Measurements from ENCODE around the gene DZIP3.
A peak's percentile ranks its signal among the peaks of the same experiment; 100 is the strongest.

Gene DZIP3

DNA sequence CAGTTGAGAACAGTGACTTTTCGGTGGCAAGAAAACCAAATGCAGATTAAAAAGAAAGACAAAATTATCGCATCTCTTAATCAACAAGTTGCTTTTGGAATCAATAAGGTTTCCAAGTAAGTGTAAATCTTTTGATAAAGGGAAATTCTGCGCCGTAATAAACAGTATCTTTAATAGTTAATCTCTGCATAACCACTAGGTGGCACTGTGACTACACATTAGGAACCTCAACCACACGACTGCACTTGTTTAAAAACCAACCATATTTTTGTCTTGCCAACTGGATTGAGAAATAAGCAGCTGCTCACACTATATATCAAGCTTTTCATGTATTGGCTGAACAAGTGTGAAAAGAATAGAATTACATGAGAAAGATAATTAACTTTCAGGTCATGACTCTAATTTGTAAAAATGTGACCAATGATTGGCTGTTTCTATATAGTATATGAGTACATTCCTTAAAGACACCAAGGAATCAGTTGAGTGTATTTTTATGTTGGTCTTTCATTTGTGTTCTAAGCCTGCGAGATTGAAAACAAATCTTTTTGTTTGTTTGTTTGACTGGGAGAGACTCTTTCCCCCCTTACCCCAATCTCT is 72.7 kb downstream of the DZIP3 start:
- no peak overlapping the region for H4K91ac ChIP-seq (ENCODE audit: low read length)
- H3K27ac ChIP-seq (ENCODE audit: low read length, poor library complexity, severe bottlenecking) = no peak overlapping the region
- no peak overlapping the region for H3K23ac ChIP-seq (ENCODE audit: low read length in 2 of 2)
- H2BK5ac ChIP-seq (ENCODE audit: low read depth, low read length, poor library complexity, severe bottlenecking) = no peak overlapping the region
- H3K4me3 ChIP-seq (ENCODE audit: insufficient read depth in 1 of 2, low read depth in 1 of 2, low read length in 2 of 2) = peak overlapping the region in 1 of 2 experiments; percentile 5
- H3K4me2 ChIP-seq (ENCODE audit: low read length, poor library complexity, severe bottlenecking) = no peak overlapping the region
- peaks cover 0 to 5% of the 10 kb centered on the region in 2 experiments for H3K36me3 ChIP-seq (ENCODE audit: control insufficient read depth in 1 of 2, insufficient read depth in 2 of 2, low read depth in 1 of 2, low read length in 2 of 2)
- H3K14ac ChIP-seq (ENCODE audit: low read length in 2 of 2) = no peak overlapping the region
- H2BK15ac ChIP-seq (ENCODE audit: low read depth, poor library complexity, severe bottlenecking) = no peak overlapping the region
- H3K18ac ChIP-seq (ENCODE audit: low read depth in 1 of 2, low read length in 2 of 2) = no peak overlapping the region
- no peaks in the 10 kb centered on the region for H3K79me1 ChIP-seq (replicated peaks; ENCODE audit: low read length, poor library complexity, severe bottlenecking)
- no peaks in the 10 kb centered on the region for H3K27me3 ChIP-seq (ENCODE audit: control insufficient read depth in 1 of 2, insufficient read depth in 1 of 2, low read length in 2 of 2)
- WGBS = 16% methylated on average over 3 of the region's 6 CpGs
- no peak overlapping the region for H2AFZ ChIP-seq (ENCODE audit: low read depth, low read length)
- no peak overlapping the region for H2AK5ac ChIP-seq (ENCODE audit: low read length, severe bottlenecking)
- no peak overlapping the region for H4K8ac ChIP-seq (ENCODE audit: low read length)
- no peaks in the 10 kb centered on the region for H3K4me1 ChIP-seq (ENCODE audit: control insufficient read depth, insufficient read depth, low read depth, low read length)
- H3K4ac ChIP-seq (ENCODE audit: low read depth in 1 of 2, low read length in 2 of 2) = no peak overlapping the region
- no peak overlapping the region for H2BK120ac ChIP-seq (ENCODE audit: low read depth, low read length)
- peak overlapping the region; percentile 68 for H3K9ac ChIP-seq (ENCODE audit: low read length)
- no peaks in the 10 kb centered on the region for H3K9me3 ChIP-seq (ENCODE audit: control insufficient read depth, low read length)
- peak; percentile 68 for DNase-seq
- no peak overlapping the region for H2BK12ac ChIP-seq (ENCODE audit: low read length in 2 of 2)

DNA sequence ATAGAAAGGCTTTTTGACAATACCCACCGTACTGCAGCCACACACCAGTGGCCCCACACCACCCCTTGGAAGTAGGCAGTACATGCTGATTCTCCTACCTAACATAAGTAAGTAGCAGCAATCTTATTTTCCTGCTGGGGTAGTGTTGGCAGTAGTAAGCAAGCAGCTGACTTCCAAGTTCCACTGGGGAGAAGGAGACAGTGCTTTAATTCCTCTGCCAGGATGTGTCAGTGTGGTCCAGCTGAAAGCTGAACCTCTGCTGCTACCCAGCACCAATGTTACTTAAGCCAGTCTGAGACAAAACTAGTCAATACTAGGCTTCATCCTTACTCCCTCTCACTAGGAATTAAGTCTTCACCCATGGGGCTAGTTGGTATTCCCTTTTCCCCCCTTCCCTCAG is 74.7 kb downstream of the DZIP3 start:
- Histone ChIP-seq H2BK15ac (ENCODE audit: low read depth, poor library complexity, severe bottlenecking) (no peak overlapping the region), H3K23ac (ENCODE audit: low read length in 2 of 2) (no peak overlapping the region), H3K9me3 (ENCODE audit: control insufficient read depth, low read length) (no peaks in the 10 kb centered on the region), H3K14ac (ENCODE audit: low read length in 2 of 2) (no peak overlapping the region), H2BK12ac (ENCODE audit: low read length in 2 of 2) (no peak overlapping the region), H2AK5ac (ENCODE audit: low read length, severe bottlenecking) (no peak overlapping the region), H3K4me2 (ENCODE audit: low read length, poor library complexity, severe bottlenecking) (no peak overlapping the region), H3K4me3 (ENCODE audit: insufficient read depth in 1 of 2, low read depth in 1 of 2, low read length in 2 of 2) (no peak overlapping the region), H3K27me3 (ENCODE audit: control insufficient read depth in 1 of 2, insufficient read depth in 1 of 2, low read length in 2 of 2) (no peaks in the 10 kb centered on the region), H3K36me3 (ENCODE audit: control insufficient read depth in 1 of 2, insufficient read depth in 2 of 2, low read depth in 1 of 2, low read length in 2 of 2) (peaks cover 0 to 5% of the 10 kb centered on the region in 2 experiments), H3K9ac (ENCODE audit: low read length) (no peak overlapping the region), H3K79me1 (replicated peaks; ENCODE audit: low read length, poor library complexity, severe bottlenecking) (no peaks in the 10 kb centered on the region), H2BK120ac (ENCODE audit: low read depth, low read length) (no peak overlapping the region), H3K4ac (ENCODE audit: low read depth in 1 of 2, low read length in 2 of 2) (no peak overlapping the region), H2AFZ (ENCODE audit: low read depth, low read length) (no peak overlapping the region), H3K27ac (ENCODE audit: low read length, poor library complexity, severe bottlenecking) (no peak overlapping the region), H4K91ac (ENCODE audit: low read length) (no peak overlapping the region), H3K18ac (ENCODE audit: low read depth in 1 of 2, low read length in 2 of 2) (no peak overlapping the region), H4K8ac (ENCODE audit: low read length) (no peak overlapping the region), H3K4me1 (ENCODE audit: control insufficient read depth, insufficient read depth, low read depth, low read length) (no peaks in the 10 kb centered on the region), H2BK5ac (ENCODE audit: low read depth, low read length, poor library complexity, severe bottlenecking) (no peak overlapping the region)
- no peak for DNase-seq
- WGBS = no CpG with 5 or more reads among the region's 1 CpG

DNA sequence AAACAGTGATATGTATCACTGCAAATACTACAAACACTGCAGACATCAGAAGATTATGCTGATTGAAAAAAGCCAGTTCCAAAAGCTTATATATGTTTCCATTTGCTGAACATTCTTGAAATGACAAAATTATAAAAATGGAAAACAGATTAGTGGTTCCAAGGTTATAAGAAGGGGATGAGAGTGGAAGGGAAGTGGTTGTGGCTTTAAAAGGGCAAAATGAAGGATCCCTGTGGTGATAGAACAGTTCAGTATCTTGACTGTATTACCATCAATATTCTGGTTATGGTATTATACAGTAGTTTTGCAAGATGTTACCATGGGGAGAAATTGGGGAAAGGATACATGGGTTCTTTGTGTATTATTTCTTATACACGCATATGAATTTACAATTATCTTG is 77.8 kb downstream of the DZIP3 start:
- H4K91ac ChIP-seq (ENCODE audit: low read length) = no peak overlapping the region
- H2BK120ac ChIP-seq (ENCODE audit: low read depth, low read length) = no peak overlapping the region
- no peak overlapping the region for H2AFZ ChIP-seq (ENCODE audit: low read depth, low read length)

DNA sequence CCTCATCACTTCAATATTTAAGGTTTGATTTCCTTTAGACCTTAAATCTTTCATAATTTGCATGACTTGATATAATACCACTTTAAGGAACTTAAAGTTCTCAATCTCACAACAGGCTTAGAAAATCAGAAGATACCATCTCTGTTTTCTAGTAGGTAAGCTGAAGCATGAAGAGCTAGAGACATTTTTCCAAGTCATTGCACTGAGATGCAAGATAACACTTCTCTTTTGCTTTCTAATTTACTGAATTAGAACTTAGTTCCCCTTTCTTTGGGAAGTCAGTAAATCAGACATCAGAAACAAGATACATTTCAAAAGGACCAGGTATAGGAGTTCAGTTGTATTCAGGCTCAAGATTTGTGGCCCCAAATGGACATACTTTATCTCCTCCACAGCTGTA is 79.7 kb downstream of the DZIP3 start:
- H2BK15ac ChIP-seq (ENCODE audit: low read depth, poor library complexity, severe bottlenecking) = no peak overlapping the region
- H3K4me3 ChIP-seq (ENCODE audit: insufficient read depth in 1 of 2, low read depth in 1 of 2, low read length in 2 of 2) = no peak overlapping the region
- H2BK12ac ChIP-seq (ENCODE audit: low read length in 2 of 2) = no peak overlapping the region
- no peak overlapping the region for H3K27ac ChIP-seq (ENCODE audit: low read length, poor library complexity, severe bottlenecking)
- no peak overlapping the region for H3K23ac ChIP-seq (ENCODE audit: low read length in 2 of 2)
- no peak overlapping the region for H2AK5ac ChIP-seq (ENCODE audit: low read length, severe bottlenecking)
- H4K91ac ChIP-seq (ENCODE audit: low read length) = no peak overlapping the region
- no peak overlapping the region for H2BK5ac ChIP-seq (ENCODE audit: low read depth, low read length, poor library complexity, severe bottlenecking)
- no peak overlapping the region for H2BK120ac ChIP-seq (ENCODE audit: low read depth, low read length)
- H3K4ac ChIP-seq (ENCODE audit: low read depth in 1 of 2, low read length in 2 of 2) = no peak overlapping the region
- no peaks in the 10 kb centered on the region for H3K79me1 ChIP-seq (replicated peaks; ENCODE audit: low read length, poor library complexity, severe bottlenecking)
- H4K8ac ChIP-seq (ENCODE audit: low read length) = no peak overlapping the region
- H3K14ac ChIP-seq (ENCODE audit: low read length in 2 of 2) = no peak overlapping the region
- no peak overlapping the region for H3K9ac ChIP-seq (ENCODE audit: low read length)
- H3K4me2 ChIP-seq (ENCODE audit: low read length, poor library complexity, severe bottlenecking) = no peak overlapping the region
- no peaks in the 10 kb centered on the region for H3K9me3 ChIP-seq (ENCODE audit: control insufficient read depth, low read length)
- H3K4me1 ChIP-seq (ENCODE audit: control insufficient read depth, insufficient read depth, low read depth, low read length) = no peaks in the 10 kb centered on the region
- peaks cover 3 to 7% of the 10 kb centered on the region in 2 experiments for H3K36me3 ChIP-seq (ENCODE audit: control insufficient read depth in 1 of 2, insufficient read depth in 2 of 2, low read depth in 1 of 2, low read length in 2 of 2)
- no peak for DNase-seq
- no peak overlapping the region for H3K18ac ChIP-seq (ENCODE audit: low read depth in 1 of 2, low read length in 2 of 2)
- H3K27me3 ChIP-seq (ENCODE audit: control insufficient read depth in 1 of 2, insufficient read depth in 1 of 2, low read length in 2 of 2) = no peaks in the 10 kb centered on the region
- no peak overlapping the region for H2AFZ ChIP-seq (ENCODE audit: low read depth, low read length)

More for the DNA sequence above, 77.8 kb downstream of the DZIP3 start:
- Histone ChIP-seq H2AK5ac (ENCODE audit: low read length, severe bottlenecking) (no peak overlapping the region), H3K18ac (ENCODE audit: low read depth in 1 of 2, low read length in 2 of 2) (no peak overlapping the region), H3K4me2 (ENCODE audit: low read length, poor library complexity, severe bottlenecking) (no peak overlapping the region), H3K4ac (ENCODE audit: low read depth in 1 of 2, low read length in 2 of 2) (no peak overlapping the region), H3K9me3 (ENCODE audit: control insufficient read depth, low read length) (no peaks in the 10 kb centered on the region), H3K4me3 (ENCODE audit: insufficient read depth in 1 of 2, low read depth in 1 of 2, low read length in 2 of 2) (no peak overlapping the region), H3K36me3 (ENCODE audit: control insufficient read depth in 1 of 2, insufficient read depth in 2 of 2, low read depth in 1 of 2, low read length in 2 of 2) (peaks cover 5 to 7% of the 10 kb centered on the region in 2 experiments), H2BK12ac (ENCODE audit: low read length in 2 of 2) (no peak overlapping the region), H3K23ac (ENCODE audit: low read length in 2 of 2) (no peak overlapping the region), H3K27me3 (ENCODE audit: control insufficient read depth in 1 of 2, insufficient read depth in 1 of 2, low read length in 2 of 2) (no peaks in the 10 kb centered on the region), H3K4me1 (ENCODE audit: control insufficient read depth, insufficient read depth, low read depth, low read length) (no peaks in the 10 kb centered on the region), H3K14ac (ENCODE audit: low read length in 2 of 2) (no peak overlapping the region), H2BK5ac (ENCODE audit: low read depth, low read length, poor library complexity, severe bottlenecking) (no peak overlapping the region), H2BK15ac (ENCODE audit: low read depth, poor library complexity, severe bottlenecking) (no peak overlapping the region), H3K79me1 (replicated peaks; ENCODE audit: low read length, poor library complexity, severe bottlenecking) (no peaks in the 10 kb centered on the region), H3K9ac (ENCODE audit: low read length) (no peak overlapping the region), H4K8ac (ENCODE audit: low read length) (no peak overlapping the region), H3K27ac (ENCODE audit: low read length, poor library complexity, severe bottlenecking) (no peak overlapping the region)
- no CpG with 5 or more reads among the region's 1 CpG for WGBS
- DNase-seq = no peak
